Measurements from ENCODE around the gene AKAP12.
"Not testable (repeated sequence)": the region's sequence is repeated elsewhere in the genome, so short reads cannot be mapped to it uniquely, and the experiment has no call there.

Gene AKAP12

GRCh38 chr6:151327101-151327500 lies 87.3 kb downstream of the AKAP12 start:
- peak overlapping the region in 2 of 5 donors; percentile 75 to 89 for H3K4me3 ChIP-seq (ENCODE audit: low read depth in 1 of 5, low read length in 5 of 5)
- H3K36me3 ChIP-seq (ENCODE audit: control insufficient read depth in 5 of 5, insufficient read depth in 5 of 5, low read length in 5 of 5) = no peaks in the 10 kb centered on the region
- no peaks in the 10 kb centered on the region for H3K9me3 ChIP-seq (ENCODE audit: control insufficient read depth in 5 of 5, low read length in 5 of 5)
- H3K27ac ChIP-seq (ENCODE audit: low read depth, low read length) = peak overlapping the region; percentile 83
- H3K27me3 ChIP-seq (ENCODE audit: control insufficient read depth in 5 of 5, insufficient read depth in 4 of 5, low read length in 5 of 5) = no peaks in the 10 kb centered on the region
- no peak overlapping the region for H3K9ac ChIP-seq (ENCODE audit: low read length in 5 of 5)
- peaks cover 11 to 34% (median 29%) of the 10 kb centered on the region in 5 donors for H3K4me1 ChIP-seq (ENCODE audit: control insufficient read depth in 5 of 5, insufficient read depth in 5 of 5, low read length in 5 of 5)

GRCh38 chr6:151330130-151330696 lies 90.4 kb downstream of the AKAP12 start:
- Histone ChIP-seq H3K9ac (ENCODE audit: low read length in 5 of 5) (no peak overlapping the region), H3K4me1 (ENCODE audit: control insufficient read depth in 5 of 5, insufficient read depth in 5 of 5, low read length in 5 of 5) (peaks cover 1 to 16% (median 11%) of the 10 kb centered on the region in 5 donors), H3K27ac (ENCODE audit: low read depth, low read length) (no peak overlapping the region), H3K4me3 (ENCODE audit: low read depth in 1 of 5, low read length in 5 of 5) (no peak overlapping the region), H3K27me3 (ENCODE audit: control insufficient read depth in 5 of 5, insufficient read depth in 4 of 5, low read length in 5 of 5) (no peaks in the 10 kb centered on the region), H3K9me3 (ENCODE audit: control insufficient read depth in 5 of 5, low read length in 5 of 5) (no peaks in the 10 kb centered on the region), H3K36me3 (ENCODE audit: control insufficient read depth in 5 of 5, insufficient read depth in 5 of 5, low read length in 5 of 5) (peaks cover 0 to 5% (median 0%) of the 10 kb centered on the region in 5 donors)

GRCh38 chr6:151335930-151336329 lies 96.2 kb downstream of the AKAP12 start:
- peaks cover 0 to 16% (median 5%) of the 10 kb centered on the region in 5 donors for H3K36me3 ChIP-seq (ENCODE audit: control insufficient read depth in 5 of 5, insufficient read depth in 5 of 5, low read length in 5 of 5)
- H3K4me3 ChIP-seq (ENCODE audit: low read depth in 1 of 5, low read length in 5 of 5) = no peak overlapping the region
- H3K4me1 ChIP-seq (ENCODE audit: control insufficient read depth in 5 of 5, insufficient read depth in 5 of 5, low read length in 5 of 5) = no peaks in the 10 kb centered on the region
- no peaks in the 10 kb centered on the region for H3K9me3 ChIP-seq (ENCODE audit: control insufficient read depth in 5 of 5, low read length in 5 of 5)
- H3K27me3 ChIP-seq (ENCODE audit: control insufficient read depth in 5 of 5, insufficient read depth in 4 of 5, low read length in 5 of 5) = no peaks in the 10 kb centered on the region
- H3K27ac ChIP-seq (ENCODE audit: low read depth, low read length) = no peak overlapping the region
- H3K9ac ChIP-seq (ENCODE audit: low read length in 5 of 5) = no peak overlapping the region

GRCh38 chr6:151338651-151339200 lies 99.0 kb downstream of the AKAP12 start:
- H3K9ac ChIP-seq (ENCODE audit: low read length in 5 of 5) = no peak overlapping the region
- H3K9me3 ChIP-seq (ENCODE audit: control insufficient read depth in 5 of 5, low read length in 5 of 5) = no peaks in the 10 kb centered on the region
- H3K4me3 ChIP-seq (ENCODE audit: low read depth in 1 of 5, low read length in 5 of 5) = no peak overlapping the region
- peaks cover 0 to 18% (median 10%) of the 10 kb centered on the region in 5 donors for H3K36me3 ChIP-seq (ENCODE audit: control insufficient read depth in 5 of 5, insufficient read depth in 5 of 5, low read length in 5 of 5)
- no peak overlapping the region for H3K27ac ChIP-seq (ENCODE audit: low read depth, low read length)
- no peaks in the 10 kb centered on the region for H3K27me3 ChIP-seq (ENCODE audit: control insufficient read depth in 5 of 5, insufficient read depth in 4 of 5, low read length in 5 of 5)
- H3K4me1 ChIP-seq (ENCODE audit: control insufficient read depth in 5 of 5, insufficient read depth in 5 of 5, low read length in 5 of 5) = no peaks in the 10 kb centered on the region

- no peaks in the 10 kb centered on the region for H3K27me3 ChIP-seq (ENCODE audit: control insufficient read depth in 5 of 5, insufficient read depth in 4 of 5, low read length in 5 of 5)
- no peak overlapping the region for H3K27ac ChIP-seq (ENCODE audit: low read depth, low read length)
Measured at GRCh38 chr6:151339369-151339768, 99.6 kb downstream of the AKAP12 start.

GRCh38 chr6:151340219-151340978 lies 100.6 kb downstream of the AKAP12 start:
- H3K36me3 ChIP-seq (ENCODE audit: control insufficient read depth in 5 of 5, insufficient read depth in 5 of 5, low read length in 5 of 5) = peaks cover 0 to 18% (median 10%) of the 10 kb centered on the region in 5 donors
- H3K9me3 ChIP-seq (ENCODE audit: control insufficient read depth in 5 of 5, low read length in 5 of 5) = no peaks in the 10 kb centered on the region
- H3K4me1 ChIP-seq (ENCODE audit: control insufficient read depth in 5 of 5, insufficient read depth in 5 of 5, low read length in 5 of 5) = no peaks in the 10 kb centered on the region
- no peaks in the 10 kb centered on the region for H3K27me3 ChIP-seq (ENCODE audit: control insufficient read depth in 5 of 5, insufficient read depth in 4 of 5, low read length in 5 of 5)
- H3K4me3 ChIP-seq (ENCODE audit: low read depth in 1 of 5, low read length in 5 of 5) = no peak overlapping the region
- no peak overlapping the region for H3K27ac ChIP-seq (ENCODE audit: low read depth, low read length)
- H3K9ac ChIP-seq (ENCODE audit: low read length in 5 of 5) = no peak overlapping the region

More at GRCh38 chr6:151339369-151339768, 99.6 kb downstream of the AKAP12 start:
- no peak overlapping the region for H3K4me3 ChIP-seq (ENCODE audit: low read depth in 1 of 5, low read length in 5 of 5)
- H3K9me3 ChIP-seq (ENCODE audit: control insufficient read depth in 5 of 5, low read length in 5 of 5) = no peaks in the 10 kb centered on the region
- H3K36me3 ChIP-seq (ENCODE audit: control insufficient read depth in 5 of 5, insufficient read depth in 5 of 5, low read length in 5 of 5) = peaks cover 0 to 18% (median 10%) of the 10 kb centered on the region in 5 donors
- no peak overlapping the region for H3K9ac ChIP-seq (ENCODE audit: low read length in 5 of 5)
- no peaks in the 10 kb centered on the region for H3K4me1 ChIP-seq (ENCODE audit: control insufficient read depth in 5 of 5, insufficient read depth in 5 of 5, low read length in 5 of 5)

GRCh38 chr6:151341476-151342195 lies 101.9 kb downstream of the AKAP12 start:
- no peaks in the 10 kb centered on the region for H3K4me1 ChIP-seq (ENCODE audit: control insufficient read depth in 5 of 5, insufficient read depth in 5 of 5, low read length in 5 of 5)

GRCh38 chr6:151342750-151343149 lies 103.0 kb downstream of the AKAP12 start:
- H3K4me1 ChIP-seq (ENCODE audit: control insufficient read depth in 5 of 5, insufficient read depth in 5 of 5, low read length in 5 of 5) = not testable (repeated sequence)

More at GRCh38 chr6:151341476-151342195, 101.9 kb downstream of the AKAP12 start:
- no peak overlapping the region for H3K4me3 ChIP-seq (ENCODE audit: low read depth in 1 of 5, low read length in 5 of 5)
- no peak overlapping the region for H3K9ac ChIP-seq (ENCODE audit: low read length in 5 of 5)
- H3K27ac ChIP-seq (ENCODE audit: low read depth, low read length) = no peak overlapping the region
- H3K27me3 ChIP-seq (ENCODE audit: control insufficient read depth in 5 of 5, insufficient read depth in 4 of 5, low read length in 5 of 5) = no peaks in the 10 kb centered on the region
- H3K9me3 ChIP-seq (ENCODE audit: control insufficient read depth in 5 of 5, low read length in 5 of 5) = no peaks in the 10 kb centered on the region
- peaks cover 0 to 13% (median 10%) of the 10 kb centered on the region in 5 donors for H3K36me3 ChIP-seq (ENCODE audit: control insufficient read depth in 5 of 5, insufficient read depth in 5 of 5, low read length in 5 of 5)

GRCh38 chr6:151349651-151350270 lies 110.0 kb downstream of the AKAP12 start:
- H3K4me1 ChIP-seq (ENCODE audit: control insufficient read depth in 5 of 5, insufficient read depth in 5 of 5, low read length in 5 of 5) = no peaks in the 10 kb centered on the region
- H3K9ac ChIP-seq (ENCODE audit: low read length in 5 of 5) = no peak overlapping the region
- H3K9me3 ChIP-seq (ENCODE audit: control insufficient read depth in 5 of 5, low read length in 5 of 5) = no peaks in the 10 kb centered on the region
- peaks cover 8 to 51% (median 46%) of the 10 kb centered on the region in 5 donors for H3K36me3 ChIP-seq (ENCODE audit: control insufficient read depth in 5 of 5, insufficient read depth in 5 of 5, low read length in 5 of 5)
- no peaks in the 10 kb centered on the region for H3K27me3 ChIP-seq (ENCODE audit: control insufficient read depth in 5 of 5, insufficient read depth in 4 of 5, low read length in 5 of 5)
- H3K27ac ChIP-seq (ENCODE audit: low read depth, low read length) = no peak overlapping the region
- no peak overlapping the region for H3K4me3 ChIP-seq (ENCODE audit: low read depth in 1 of 5, low read length in 5 of 5)

More at GRCh38 chr6:151342750-151343149, 103.0 kb downstream of the AKAP12 start:
- H3K27ac ChIP-seq (ENCODE audit: low read depth, low read length); H3K4me3 ChIP-seq (ENCODE audit: low read depth in 1 of 5, low read length in 5 of 5); H3K9me3 ChIP-seq (ENCODE audit: control insufficient read depth in 5 of 5, low read length in 5 of 5); H3K27me3 ChIP-seq (ENCODE audit: control insufficient read depth in 5 of 5, insufficient read depth in 4 of 5, low read length in 5 of 5); H3K9ac ChIP-seq (ENCODE audit: low read length in 5 of 5): not testable (repeated sequence)
- peaks cover 0 to 13% (median 10%) of the 10 kb centered on the region in 5 donors for H3K36me3 ChIP-seq (ENCODE audit: control insufficient read depth in 5 of 5, insufficient read depth in 5 of 5, low read length in 5 of 5)
